NCI-H1092 treated with DMSO at 0.1 percent for 48 hours (cell line): ENCODE data around the gene MT1F.
"Not testable (repeated sequence)": the region's sequence is repeated elsewhere in the genome, so short reads cannot be mapped to it uniquely, and the experiment has no call there.

Source experiments
- DNase-seq: peaks from one replicate; lab custom pipeline; 2025; lab: John Stamatoyannopoulos, UW

The MT1F gene

GRCh38 chr16:56645311-56645710 lies 12.4 kb upstream of the MT1F start:
- no peak for DNase-seq

- DNase-seq = no peak
These were observed 11.9 kb upstream of the MT1F start for GRCh38 chr16:56645838-56646237.

- no peak for DNase-seq
These were observed 9.9 kb upstream of the MT1F start for GRCh38 chr16:56647641-56648431.

GRCh38 chr16:56649271-56649670 lies 8.5 kb upstream of the MT1F start:
- no peak for DNase-seq

- no peak for DNase-seq
These were observed 7.9 kb upstream of the MT1F start for GRCh38 chr16:56649820-56650219.

GRCh38 chr16:56651586-56651985 lies 6.2 kb upstream of the MT1F start, which contains the start of gene MT1B:
Gene MT1B (plus strand): TSS chr16:56651886. CDS start chr16:56651954, 68 bp downstream.
- DNase-seq = no peak

GRCh38 chr16:56652600-56652999 lies 5.2 kb upstream of the MT1F start:
- DNase-seq = no peak

- no peak for DNase-seq
These were observed 4.5 kb upstream of the MT1F start for GRCh38 chr16:56653218-56653617.

- no peak for DNase-seq
These were observed 642 bp downstream of the MT1F start for GRCh38 chr16:56658327-56658875.

GRCh38 chr16:56662357-56663354 lies 4.9 kb downstream of the MT1F start:
- DNase-seq = peak; percentile 1

- no peak for DNase-seq
These were observed 6.7 kb downstream of the MT1F start for GRCh38 chr16:56664506-56664905.

GRCh38 chr16:56665286-56666261 lies 7.8 kb downstream of the MT1F start:
- not testable (repeated sequence) for DNase-seq

- DNase-seq = no peak
These were observed 10.1 kb downstream of the MT1F start, which contains the start of gene MT1G for GRCh38 chr16:56667581-56668571. Gene MT1G (minus strand): TSS chr16:56668065. CDS start chr16:56667993, 72 bp downstream.

GRCh38 chr16:56669005-56669839 lies 11.5 kb downstream of the MT1F start, which contains the start of gene MT1H:
Gene MT1H (plus strand): TSS chr16:56669814. CDS start chr16:56669885, 71 bp downstream.
- no peak for DNase-seq

- DNase-seq = no peak
These were observed 12.3 kb downstream of the MT1F start for GRCh38 chr16:56669840-56670619.

- no peak for DNase-seq
These were observed 12.8 kb downstream of the MT1F start for GRCh38 chr16:56670620-56670934.

GRCh38 chr16:56671691-56672090 lies 13.9 kb downstream of the MT1F start:
- not testable (repeated sequence) for DNase-seq

GRCh38 chr16:56672171-56672570 lies 14.4 kb downstream of the MT1F start:
- not testable (repeated sequence) for DNase-seq
